Measurements from ENCODE around the gene NUFIP2.

DNA sequence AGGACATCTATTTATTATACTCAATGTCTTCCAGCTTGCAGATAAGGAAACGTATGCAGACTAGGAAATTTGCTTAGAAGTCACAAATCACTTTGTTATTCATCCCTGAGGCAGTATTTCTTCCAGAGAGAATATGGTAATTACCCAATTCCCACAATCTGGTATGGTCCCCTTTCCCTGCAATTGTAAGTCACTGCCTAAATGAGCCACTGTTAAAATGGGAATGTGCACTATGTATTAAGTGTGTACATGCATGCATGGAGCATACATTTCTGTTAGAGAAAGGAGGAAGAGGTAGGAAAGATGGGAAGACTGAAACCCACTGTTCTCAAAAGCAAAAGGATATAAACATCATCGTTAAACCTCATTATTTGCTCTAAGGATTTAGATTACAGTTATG lies 10.0 kb downstream of the NUFIP2 start:
- TF ChIP-seq, protein P1, sequence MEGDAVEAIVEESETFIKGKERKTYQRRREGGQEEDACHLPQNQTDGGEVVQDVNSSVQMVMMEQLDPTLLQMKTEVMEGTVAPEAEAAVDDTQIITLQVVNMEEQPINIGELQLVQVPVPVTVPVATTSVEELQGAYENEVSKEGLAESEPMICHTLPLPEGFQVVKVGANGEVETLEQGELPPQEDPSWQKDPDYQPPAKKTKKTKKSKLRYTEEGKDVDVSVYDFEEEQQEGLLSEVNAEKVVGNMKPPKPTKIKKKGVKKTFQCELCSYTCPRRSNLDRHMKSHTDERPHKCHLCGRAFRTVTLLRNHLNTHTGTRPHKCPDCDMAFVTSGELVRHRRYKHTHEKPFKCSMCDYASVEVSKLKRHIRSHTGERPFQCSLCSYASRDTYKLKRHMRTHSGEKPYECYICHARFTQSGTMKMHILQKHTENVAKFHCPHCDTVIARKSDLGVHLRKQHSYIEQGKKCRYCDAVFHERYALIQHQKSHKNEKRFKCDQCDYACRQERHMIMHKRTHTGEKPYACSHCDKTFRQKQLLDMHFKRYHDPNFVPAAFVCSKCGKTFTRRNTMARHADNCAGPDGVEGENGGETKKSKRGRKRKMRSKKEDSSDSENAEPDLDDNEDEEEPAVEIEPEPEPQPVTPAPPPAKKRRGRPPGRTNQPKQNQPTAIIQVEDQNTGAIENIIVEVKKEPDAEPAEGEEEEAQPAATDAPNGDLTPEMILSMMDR (IDR thresholded peaks at IDR 0.05), result no peak
- TF ChIP-seq POLR2A (IDR thresholded peaks at IDR 0.05), result no peak

All from uterus (tissue), 2 donors.